Measurements from ENCODE around the gene IFIH1. TPM values are rescaled to one million over a fixed set of nuclear protein-coding genes. Genes with fewer than 3 reads are reported as not detected.

IFIH1 gene
- total RNA-seq, 3 donors from 2014 or later, result 15.1 to 20.9 (median 18.3) TPM

GRCh38 chr2:162308747-162309503 lies 9.6 kb downstream of the IFIH1 start:
- no peaks in the 10 kb centered on the region for H3K36me3 ChIP-seq (ENCODE audit: low read depth)
- intact Hi-C loops (cut with DNase I, micrococcal nuclease), result no loop called here
- TF ChIP-seq CTCF (IDR thresholded peaks at IDR 0.05), result no peak
- DNase-seq, result no peak
- H3K9me3 ChIP-seq, result no peaks in the 10 kb centered on the region
- ATAC-seq, result no peak
- no peak overlapping the region for H3K4me3 ChIP-seq
- H3K4me1 ChIP-seq (ENCODE audit: low read depth), result peaks cover 7% of the 10 kb centered on the region

GRCh38 chr2:162305901-162306300 lies 12.6 kb downstream of the IFIH1 start:
- no peaks in the 10 kb centered on the region for H3K36me3 ChIP-seq (ENCODE audit: low read depth)
- no peaks in the 10 kb centered on the region for H3K4me1 ChIP-seq (ENCODE audit: low read depth)
- ATAC-seq (no peak), DNase-seq (no peak)
- H3K4me3 ChIP-seq, result no peak overlapping the region
- H3K9me3 ChIP-seq, result no peaks in the 10 kb centered on the region
- TF ChIP-seq CTCF (IDR thresholded peaks at IDR 0.05), result no peak
- intact Hi-C loops (cut with DNase I, micrococcal nuclease), result no loop called here

GRCh38 chr2:162301877-162302276 lies 16.6 kb downstream of the IFIH1 start:
- Histone ChIP-seq H3K36me3 (ENCODE audit: low read depth) (no peaks in the 10 kb centered on the region), H3K9me3 (no peaks in the 10 kb centered on the region), H3K4me3 (no peak overlapping the region), H3K4me1 (ENCODE audit: low read depth) (no peaks in the 10 kb centered on the region)
- DNase-seq, result no peak
- no peak for ATAC-seq
- TF ChIP-seq CTCF (IDR thresholded peaks at IDR 0.05), result no peak
- intact Hi-C loops (cut with DNase I, micrococcal nuclease), result no loop called here

- peak; percentile 79 for TF ChIP-seq CTCF (IDR thresholded peaks at IDR 0.05)
- intact Hi-C loops (cut with DNase I, micrococcal nuclease), result no loop called here
- H3K4me3 ChIP-seq, result no peak overlapping the region
- ATAC-seq, result peak; percentile 80
- H3K9me3 ChIP-seq, result no peaks in the 10 kb centered on the region
- H3K4me1 ChIP-seq (ENCODE audit: low read depth), result no peaks in the 10 kb centered on the region
- H3K36me3 ChIP-seq (ENCODE audit: low read depth), result no peaks in the 10 kb centered on the region
- DNase-seq, result peak in 1 of 3 donors; percentile 32
Observed at GRCh38 chr2:162301151-162301804, 17.2 kb downstream of the IFIH1 start.

- H3K36me3 ChIP-seq (ENCODE audit: low read depth), result no peaks in the 10 kb centered on the region
- no peak for DNase-seq
- H3K9me3 ChIP-seq, result no peaks in the 10 kb centered on the region
- no peak for TF ChIP-seq CTCF (IDR thresholded peaks at IDR 0.05)
- H3K4me1 ChIP-seq (ENCODE audit: low read depth), result no peaks in the 10 kb centered on the region
- no peak overlapping the region for H3K4me3 ChIP-seq
- ATAC-seq, result no peak
- intact Hi-C loops (cut with DNase I, micrococcal nuclease), result no loop called here
Observed at GRCh38 chr2:162300266-162300665, 18.2 kb downstream of the IFIH1 start.

Data from mucosa of descending colon (tissue), 3 donors.